ENCODE measurements around the gene DNAJC1.
"Not testable (repeated sequence)": the region's sequence is repeated elsewhere in the genome, so short reads cannot be mapped to it uniquely, and the experiment has no call there.

Gene DNAJC1

DNA sequence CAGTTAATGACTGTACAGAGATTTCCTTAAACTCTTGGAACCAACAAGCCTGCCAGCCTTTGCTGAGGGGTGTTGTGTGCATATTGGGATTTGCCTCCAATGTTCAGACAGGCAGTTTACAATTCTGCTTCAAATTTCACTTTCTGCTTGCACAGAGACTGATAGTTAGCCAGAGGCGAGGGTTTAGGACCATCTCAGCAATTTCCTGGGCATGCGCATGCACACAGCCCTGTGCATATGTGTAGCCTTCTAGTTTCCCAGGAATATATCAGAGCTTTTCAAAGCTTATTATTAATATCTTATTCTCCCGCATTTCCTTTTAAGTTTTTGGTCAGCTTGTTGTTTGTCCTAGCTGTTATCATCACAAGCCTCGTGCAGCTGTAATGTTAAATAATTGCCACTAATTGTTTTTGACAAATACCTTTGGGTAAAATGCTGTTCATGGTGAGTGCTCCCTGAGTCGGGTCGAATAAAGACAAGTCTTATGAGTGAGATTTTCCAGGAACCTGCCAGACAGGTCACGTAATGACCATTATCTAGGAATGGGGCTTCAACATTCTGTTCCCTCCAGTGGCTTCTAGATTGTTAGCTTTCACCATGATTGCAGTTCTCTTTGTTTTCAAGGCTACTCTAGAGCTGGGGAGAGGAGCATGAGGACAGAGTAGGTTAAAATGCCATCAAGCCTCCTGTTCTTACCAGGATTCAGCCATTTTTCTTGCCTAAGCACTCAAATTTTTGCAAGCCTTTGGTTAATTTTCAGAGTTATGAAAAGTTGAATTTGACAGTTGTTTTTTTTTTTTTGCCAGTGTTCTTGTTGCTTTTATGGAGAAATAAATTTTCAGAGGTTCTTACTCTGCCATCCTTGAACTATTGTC, 24.1 kb upstream of the DNAJC1 start:
- no peaks in the 10 kb centered on the region for H3K4me1 ChIP-seq (ENCODE audit: control insufficient read depth, insufficient read depth, low read length)
- no peaks in the 10 kb centered on the region for H3K27me3 ChIP-seq (ENCODE audit: control insufficient read depth, insufficient read depth, low read length)
- no peak overlapping the region for H3K27ac ChIP-seq (ENCODE audit: low read depth, low read length)

GRCh38 chr10:22026287-22026686, 22.8 kb upstream of the DNAJC1 start:
- Histone ChIP-seq H3K27ac (ENCODE audit: low read depth, low read length) (no peak overlapping the region), H3K4me3 (ENCODE audit: low read depth, low read length) (no peak overlapping the region), H3K27me3 (ENCODE audit: control insufficient read depth, insufficient read depth, low read length) (no peaks in the 10 kb centered on the region), H3K9me3 (ENCODE audit: control insufficient read depth, insufficient read depth, low read length) (no peaks in the 10 kb centered on the region), H3K36me3 (ENCODE audit: control insufficient read depth, insufficient read depth, low read length) (no peaks in the 10 kb centered on the region), H3K4me1 (ENCODE audit: control insufficient read depth, insufficient read depth, low read length) (no peaks in the 10 kb centered on the region), H3K9ac (ENCODE audit: low read depth, low read length) (no peak overlapping the region)

More for the DNA sequence above, 24.1 kb upstream of the DNAJC1 start:
- no peaks in the 10 kb centered on the region for H3K36me3 ChIP-seq (ENCODE audit: control insufficient read depth, insufficient read depth, low read length)
- H3K9ac ChIP-seq (ENCODE audit: low read depth, low read length): no peak overlapping the region
- H3K9me3 ChIP-seq (ENCODE audit: control insufficient read depth, insufficient read depth, low read length): no peaks in the 10 kb centered on the region
- H3K4me3 ChIP-seq (ENCODE audit: low read depth, low read length): no peak overlapping the region

DNA sequence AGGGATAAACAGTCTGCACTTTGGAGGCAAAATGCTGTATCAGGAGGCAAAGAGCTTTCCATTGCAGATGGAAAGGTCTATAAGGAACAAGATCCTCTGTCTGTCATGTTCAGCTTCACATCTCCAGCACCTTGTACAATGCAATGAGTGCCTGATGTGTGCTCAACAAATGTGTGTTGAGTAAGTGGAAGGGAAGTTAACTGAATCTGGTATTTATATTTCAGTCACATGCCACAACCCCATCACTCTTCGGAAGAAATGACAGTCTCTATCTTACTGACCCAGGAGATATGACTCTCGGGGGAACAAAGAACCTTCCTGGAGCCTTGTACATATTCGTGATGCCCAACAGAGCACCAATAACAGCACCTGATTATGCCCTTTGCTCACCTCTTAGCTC, 20.0 kb upstream of the DNAJC1 start:
- Histone ChIP-seq H3K9ac (ENCODE audit: low read depth, low read length) (no peak overlapping the region), H3K9me3 (ENCODE audit: control insufficient read depth, insufficient read depth, low read length) (no peaks in the 10 kb centered on the region), H3K27ac (ENCODE audit: low read depth, low read length) (no peak overlapping the region), H3K4me1 (ENCODE audit: control insufficient read depth, insufficient read depth, low read length) (no peaks in the 10 kb centered on the region), H3K27me3 (ENCODE audit: control insufficient read depth, insufficient read depth, low read length) (no peaks in the 10 kb centered on the region), H3K36me3 (ENCODE audit: control insufficient read depth, insufficient read depth, low read length) (no peaks in the 10 kb centered on the region), H3K4me3 (ENCODE audit: low read depth, low read length) (no peak overlapping the region)

GRCh38 chr10:22022257-22023032, 18.9 kb upstream of the DNAJC1 start:
- Histone ChIP-seq H3K9me3 (ENCODE audit: control insufficient read depth, insufficient read depth, low read length) (no peaks in the 10 kb centered on the region), H3K27me3 (ENCODE audit: control insufficient read depth, insufficient read depth, low read length) (no peaks in the 10 kb centered on the region), H3K36me3 (ENCODE audit: control insufficient read depth, insufficient read depth, low read length) (no peaks in the 10 kb centered on the region), H3K9ac (ENCODE audit: low read depth, low read length) (no peak overlapping the region), H3K4me1 (ENCODE audit: control insufficient read depth, insufficient read depth, low read length) (no peaks in the 10 kb centered on the region), H3K4me3 (ENCODE audit: low read depth, low read length) (no peak overlapping the region), H3K27ac (ENCODE audit: low read depth, low read length) (no peak overlapping the region)

DNA sequence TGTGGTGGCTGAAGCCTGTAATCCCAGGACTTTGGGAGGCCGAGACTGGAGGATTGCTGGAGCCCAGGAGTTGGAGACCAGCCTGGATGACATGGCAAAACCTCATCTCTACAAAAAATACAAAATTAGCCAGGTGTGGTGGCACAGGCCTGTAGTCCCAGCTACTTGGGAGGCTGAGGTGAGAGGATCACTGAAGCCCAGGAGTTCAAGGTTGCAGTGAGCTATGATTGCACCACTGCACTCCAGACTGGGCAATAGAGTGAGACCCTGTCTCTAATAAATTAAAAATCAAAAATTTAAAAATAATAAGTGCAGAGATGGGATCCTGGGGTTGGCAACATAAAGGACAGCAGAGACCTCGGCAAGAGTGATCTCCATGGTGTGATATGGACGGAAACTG, 17.6 kb upstream of the DNAJC1 start:
- not testable (repeated sequence) for H3K4me3 ChIP-seq (ENCODE audit: low read depth, low read length)

DNA sequence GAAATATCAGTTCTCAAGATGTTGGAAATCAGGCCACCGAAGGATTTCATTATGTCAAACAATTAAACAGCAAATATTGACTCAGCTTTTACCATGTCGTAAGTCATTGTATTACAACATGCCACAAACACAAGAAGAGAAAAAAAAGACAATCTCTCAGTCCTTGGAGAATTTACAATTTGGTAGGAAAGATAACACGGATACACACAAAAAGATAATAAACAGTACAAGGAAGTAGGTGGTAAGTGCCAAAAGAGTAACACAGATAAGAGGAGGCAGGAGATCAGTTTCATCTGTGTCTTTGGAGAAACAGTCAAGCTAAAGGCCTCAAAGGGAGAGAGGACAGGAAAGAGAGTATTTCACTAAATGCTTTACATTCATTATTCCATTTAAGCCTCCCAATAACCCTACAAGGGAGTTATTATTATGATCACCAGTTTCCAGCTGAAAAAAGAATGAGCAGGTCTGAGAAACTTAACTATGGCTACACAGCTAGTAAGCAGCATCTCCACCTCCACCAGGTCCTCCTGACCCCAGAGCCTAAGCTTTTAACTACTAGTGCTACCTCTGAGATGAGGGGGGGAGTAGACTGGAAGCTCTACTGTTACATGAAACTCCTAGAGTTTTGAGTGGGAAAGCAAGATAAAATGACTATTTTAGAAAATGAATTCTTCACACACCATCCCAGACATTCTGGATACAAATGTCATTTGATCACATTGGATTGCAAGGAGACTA, 13.9 kb upstream of the DNAJC1 start:
- Histone ChIP-seq H3K36me3 (ENCODE audit: control insufficient read depth, insufficient read depth, low read length) (no peaks in the 10 kb centered on the region), H3K4me1 (ENCODE audit: control insufficient read depth, insufficient read depth, low read length) (no peaks in the 10 kb centered on the region), H3K27ac (ENCODE audit: low read depth, low read length) (no peak overlapping the region), H3K27me3 (ENCODE audit: control insufficient read depth, insufficient read depth, low read length) (no peaks in the 10 kb centered on the region), H3K9me3 (ENCODE audit: control insufficient read depth, insufficient read depth, low read length) (no peaks in the 10 kb centered on the region), H3K4me3 (ENCODE audit: low read depth, low read length) (no peak overlapping the region), H3K9ac (ENCODE audit: low read depth, low read length) (no peak overlapping the region)

More for the DNA sequence above, 17.6 kb upstream of the DNAJC1 start:
- not testable (repeated sequence) for H3K4me1 ChIP-seq (ENCODE audit: control insufficient read depth, insufficient read depth, low read length); H3K9me3 ChIP-seq (ENCODE audit: control insufficient read depth, insufficient read depth, low read length); H3K27me3 ChIP-seq (ENCODE audit: control insufficient read depth, insufficient read depth, low read length); H3K27ac ChIP-seq (ENCODE audit: low read depth, low read length); H3K9ac ChIP-seq (ENCODE audit: low read depth, low read length); H3K36me3 ChIP-seq (ENCODE audit: control insufficient read depth, insufficient read depth, low read length)

- Histone ChIP-seq H3K27ac (ENCODE audit: low read depth, low read length) (no peak overlapping the region), H3K9me3 (ENCODE audit: control insufficient read depth, insufficient read depth, low read length) (no peaks in the 10 kb centered on the region), H3K36me3 (ENCODE audit: control insufficient read depth, insufficient read depth, low read length) (no peaks in the 10 kb centered on the region), H3K4me1 (ENCODE audit: control insufficient read depth, insufficient read depth, low read length) (no peaks in the 10 kb centered on the region), H3K9ac (ENCODE audit: low read depth, low read length) (no peak overlapping the region), H3K4me3 (ENCODE audit: low read depth, low read length) (no peak overlapping the region), H3K27me3 (ENCODE audit: control insufficient read depth, insufficient read depth, low read length) (no peaks in the 10 kb centered on the region)
Observed at GRCh38 chr10:22016046-22016705, 12.6 kb upstream of the DNAJC1 start.

DNA sequence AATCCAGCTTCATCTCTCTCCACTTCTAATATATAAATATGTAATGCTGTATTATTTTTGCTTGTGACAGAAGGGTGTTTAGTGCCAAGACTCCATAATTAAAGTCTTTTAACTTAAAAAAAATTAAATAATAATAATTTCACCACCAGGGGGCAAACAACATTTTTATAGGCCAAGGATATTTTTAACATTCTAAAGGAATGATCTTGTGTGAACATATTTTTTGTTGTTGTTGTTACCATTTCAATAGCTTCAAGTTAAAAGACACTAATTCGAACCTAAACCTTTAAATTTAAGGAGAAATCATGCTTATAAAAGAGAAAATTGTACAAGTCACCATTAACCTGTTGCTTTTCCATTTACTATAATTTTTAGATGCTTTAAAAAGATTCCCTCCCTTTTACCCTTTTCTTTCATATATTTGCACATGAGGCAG, 7.5 kb upstream of the DNAJC1 start:
- Histone ChIP-seq H3K27me3 (ENCODE audit: control insufficient read depth, insufficient read depth, low read length) (no peaks in the 10 kb centered on the region), H3K4me1 (ENCODE audit: control insufficient read depth, insufficient read depth, low read length) (no peaks in the 10 kb centered on the region), H3K4me3 (ENCODE audit: low read depth, low read length) (no peak overlapping the region), H3K36me3 (ENCODE audit: control insufficient read depth, insufficient read depth, low read length) (no peaks in the 10 kb centered on the region), H3K9me3 (ENCODE audit: control insufficient read depth, insufficient read depth, low read length) (no peaks in the 10 kb centered on the region), H3K9ac (ENCODE audit: low read depth, low read length) (no peak overlapping the region), H3K27ac (ENCODE audit: low read depth, low read length) (no peak overlapping the region)

DNA sequence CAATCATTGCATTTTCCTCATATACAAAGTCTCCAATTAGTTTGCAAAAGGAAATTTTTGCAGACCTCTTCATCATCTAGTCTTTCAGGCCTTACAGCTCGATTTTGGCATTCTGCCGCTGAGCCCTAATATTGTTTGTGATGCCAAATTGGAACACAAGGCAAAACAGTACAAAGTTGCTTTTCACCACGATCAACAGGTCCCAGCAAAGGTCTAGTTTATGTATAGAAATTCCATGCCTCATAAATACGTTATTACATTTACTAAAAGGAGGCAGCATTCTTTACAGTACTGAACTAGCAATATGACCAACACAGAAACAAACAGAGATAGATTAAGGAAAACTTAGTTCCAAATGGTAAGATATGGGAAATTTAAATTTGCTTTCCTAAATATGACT, 7.0 kb upstream of the DNAJC1 start:
- no peaks in the 10 kb centered on the region for H3K36me3 ChIP-seq (ENCODE audit: control insufficient read depth, insufficient read depth, low read length)
- H3K27ac ChIP-seq (ENCODE audit: low read depth, low read length): no peak overlapping the region
- no peaks in the 10 kb centered on the region for H3K9me3 ChIP-seq (ENCODE audit: control insufficient read depth, insufficient read depth, low read length)
- no peak overlapping the region for H3K9ac ChIP-seq (ENCODE audit: low read depth, low read length)
- H3K4me3 ChIP-seq (ENCODE audit: low read depth, low read length): no peak overlapping the region
- H3K4me1 ChIP-seq (ENCODE audit: control insufficient read depth, insufficient read depth, low read length): no peaks in the 10 kb centered on the region
- H3K27me3 ChIP-seq (ENCODE audit: control insufficient read depth, insufficient read depth, low read length): no peaks in the 10 kb centered on the region

GRCh38 chr10:22006379-22006884, 2.9 kb upstream of the DNAJC1 start:
- H3K9me3 ChIP-seq (ENCODE audit: control insufficient read depth, insufficient read depth, low read length): no peaks in the 10 kb centered on the region
- H3K27ac ChIP-seq (ENCODE audit: low read depth, low read length): no peak overlapping the region
- no peak overlapping the region for H3K9ac ChIP-seq (ENCODE audit: low read depth, low read length)
- peaks cover 7% of the 10 kb centered on the region for H3K4me1 ChIP-seq (ENCODE audit: control insufficient read depth, insufficient read depth, low read length)
- H3K36me3 ChIP-seq (ENCODE audit: control insufficient read depth, insufficient read depth, low read length): no peaks in the 10 kb centered on the region
- no peak overlapping the region for H3K4me3 ChIP-seq (ENCODE audit: low read depth, low read length)
- peaks cover 13% of the 10 kb centered on the region for H3K27me3 ChIP-seq (ENCODE audit: control insufficient read depth, insufficient read depth, low read length)

Data from HUES48 (cell line).